CD4-positive, alpha-beta T cell treated with Interleukin-2 at 100 ng/mL for 4 hours (primary cell): Measurements from ENCODE around the gene ARHGEF37.
"Not testable (repeated sequence)": the region's sequence is repeated elsewhere in the genome, so short reads cannot be mapped to it uniquely, and the experiment has no call there.

ENCODE experiments used
- DNase-seq: peaks from one replicate; pipeline ENCODE4 v3.0.0-alpha.2; 2020; ENCODE audit warnings: low spot score

The ARHGEF37 gene

DNA sequence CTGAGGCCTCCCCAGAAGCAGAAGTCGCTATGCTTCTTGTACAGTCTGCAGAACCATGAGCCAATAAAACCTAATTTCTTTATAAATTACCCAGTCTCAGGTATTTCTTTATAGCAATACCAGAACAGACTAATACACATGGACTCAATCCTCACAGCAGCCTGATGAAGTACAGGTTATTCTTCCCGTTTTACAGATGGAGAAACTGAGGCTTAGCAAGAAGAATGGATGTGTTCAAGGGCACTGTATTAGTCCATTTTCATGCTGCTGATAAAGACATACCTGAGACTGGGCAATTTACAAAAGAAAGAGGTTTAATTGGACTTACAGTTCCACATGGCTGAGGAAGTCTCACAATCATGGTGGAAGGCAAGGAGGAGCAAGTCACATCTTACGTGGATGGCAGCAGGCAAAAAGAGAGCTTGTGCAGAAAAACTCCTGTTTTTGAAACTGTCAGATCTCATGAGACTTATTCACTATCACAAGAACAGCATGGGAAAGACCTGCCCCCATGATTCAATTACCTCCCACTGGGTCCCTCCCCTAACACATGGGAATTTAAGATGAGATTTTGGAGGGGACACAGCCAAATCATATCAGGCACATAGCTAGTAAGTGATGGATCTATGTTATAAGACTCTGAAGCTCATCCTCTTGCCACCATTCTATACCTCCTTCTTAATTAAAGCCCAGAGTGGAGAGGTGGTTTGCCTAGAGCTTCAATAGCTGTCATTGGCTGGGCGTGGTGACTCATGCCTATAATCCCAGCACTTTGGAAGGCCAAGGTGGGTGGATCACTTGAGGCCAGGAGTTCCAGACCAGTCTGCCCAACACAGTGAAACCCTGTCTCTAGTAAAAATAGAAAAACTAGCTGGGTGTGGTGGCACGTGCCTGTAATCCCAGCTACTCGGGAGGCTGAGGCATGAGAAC, 67.4 kb downstream of the ARHGEF37 start:
- not testable (repeated sequence) for DNase-seq

DNA sequence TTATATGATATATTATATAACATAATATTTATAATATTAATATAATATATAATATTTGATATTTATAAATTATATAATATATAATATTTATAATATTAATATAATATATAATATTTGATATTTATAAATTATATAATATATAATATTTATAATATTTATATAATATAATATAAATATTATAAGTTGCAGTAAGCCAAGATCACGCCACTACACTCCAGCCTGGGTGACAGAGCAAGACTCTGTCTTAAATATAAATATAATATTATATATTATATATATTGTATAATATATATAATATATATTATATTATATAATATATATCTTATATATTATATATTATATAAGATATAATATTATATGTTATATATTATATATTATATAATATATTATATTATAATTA, 68.4 kb downstream of the ARHGEF37 start:
- DNase-seq: not testable (repeated sequence)

DNA sequence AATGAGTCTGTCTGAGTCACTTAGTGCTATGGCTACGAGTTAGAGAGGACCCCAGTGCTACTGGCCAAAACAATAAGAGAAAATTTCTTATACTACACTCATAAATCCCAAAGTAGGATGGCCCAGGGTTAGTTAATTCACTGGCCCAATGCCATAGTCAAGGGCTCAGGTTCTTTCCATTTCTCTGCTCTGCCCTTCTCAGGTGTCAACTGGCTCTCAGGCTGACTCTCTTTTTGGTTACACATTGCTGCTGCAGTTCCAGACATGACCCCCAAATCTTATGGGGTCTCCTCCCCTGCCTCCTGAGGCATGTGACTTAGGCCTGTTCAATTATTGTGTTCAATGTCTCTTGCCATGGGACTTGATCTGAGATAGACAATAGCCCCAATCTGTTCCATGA, 70.4 kb downstream of the ARHGEF37 start:
- no peak for DNase-seq

DNA sequence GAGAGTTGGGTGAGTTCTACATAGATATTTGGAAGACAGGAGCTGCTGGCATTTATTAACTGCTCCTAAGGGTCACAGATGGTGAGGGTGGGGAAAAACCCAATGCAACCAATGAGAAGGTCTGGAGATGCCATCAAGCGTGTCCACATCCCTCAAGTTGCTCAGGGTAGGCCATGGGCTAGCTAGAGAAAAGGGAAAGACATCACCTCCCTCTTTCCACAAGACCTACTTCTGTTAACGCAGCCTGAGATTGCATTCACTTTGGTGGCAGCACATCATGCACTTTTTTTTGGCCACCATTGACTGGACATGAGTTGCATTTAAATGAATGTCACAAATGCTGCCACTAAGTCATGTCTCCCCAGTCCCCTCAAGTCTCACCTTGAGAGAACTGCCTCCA, 71.4 kb downstream of the ARHGEF37 start:
- no peak for DNase-seq

DNA sequence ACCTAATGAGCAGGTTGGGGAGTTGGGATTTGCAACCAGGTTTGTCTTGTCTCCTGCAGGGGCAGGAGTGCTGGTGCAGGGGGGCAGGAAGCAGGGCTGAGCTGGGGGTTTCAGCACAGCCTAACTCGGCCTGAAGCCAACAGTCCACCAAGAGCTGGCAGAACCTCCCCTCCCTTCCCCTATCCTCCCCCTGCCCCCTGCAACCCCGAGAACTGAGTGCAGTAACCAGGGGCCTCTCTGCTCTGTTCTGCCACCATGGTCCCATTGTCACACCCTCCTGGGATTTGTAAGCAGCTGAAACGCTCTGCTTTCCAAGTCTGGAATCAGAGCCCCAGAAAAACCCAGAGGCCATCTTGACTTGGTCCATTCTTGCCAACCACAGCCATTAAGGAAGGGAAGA, 72.9 kb downstream of the ARHGEF37 start:
- DNase-seq: no peak

DNA sequence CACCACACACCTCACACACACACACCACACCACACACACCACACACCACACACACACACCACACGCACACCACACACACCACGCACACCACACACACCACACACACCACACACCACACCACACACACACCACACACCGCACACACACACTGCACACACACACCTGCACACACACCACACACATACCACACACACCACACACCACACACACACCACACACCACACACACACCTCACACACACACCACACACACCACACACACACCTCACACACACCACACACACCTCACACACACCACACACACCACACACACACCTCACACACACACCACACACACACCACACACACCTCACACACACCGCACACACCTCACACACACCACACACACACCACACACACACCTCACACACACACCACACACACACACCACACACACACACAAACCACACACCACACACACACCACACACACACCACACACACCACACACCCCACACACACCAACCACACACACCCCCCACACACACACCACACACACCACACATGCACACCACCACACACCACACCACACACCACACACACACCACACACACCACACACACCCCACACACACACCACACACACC, 73.7 kb downstream of the ARHGEF37 start:
- DNase-seq: no peak

DNA sequence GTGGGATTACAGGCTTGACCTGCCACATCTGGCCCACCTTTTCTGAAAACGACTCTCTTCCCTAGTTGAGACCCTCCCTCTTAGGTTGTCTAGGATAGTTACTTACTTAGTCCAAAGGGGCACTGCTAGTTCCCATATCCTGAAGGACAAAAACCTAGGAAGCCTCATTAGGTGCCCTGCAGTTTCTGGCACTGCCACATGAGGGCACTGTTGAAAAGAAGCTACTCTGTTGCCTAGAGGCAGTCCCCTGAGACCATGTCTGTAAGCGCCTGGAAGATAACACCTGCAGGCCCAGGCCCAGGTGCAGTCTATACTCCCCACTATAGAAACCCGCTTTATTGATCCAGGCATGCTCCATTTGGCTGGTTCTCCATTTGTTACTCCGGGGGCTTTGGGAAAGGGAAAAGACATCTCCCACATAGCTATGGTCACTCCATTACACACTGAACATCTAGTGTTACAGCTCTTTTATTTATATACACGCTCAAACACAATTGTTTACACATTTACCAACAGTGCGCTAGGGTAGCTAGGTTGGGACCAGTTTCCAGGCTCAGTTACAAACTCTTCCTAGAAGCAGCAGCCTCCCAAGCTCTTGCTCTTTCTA, 75.4 kb downstream of the ARHGEF37 start:
- DNase-seq: no peak

DNA sequence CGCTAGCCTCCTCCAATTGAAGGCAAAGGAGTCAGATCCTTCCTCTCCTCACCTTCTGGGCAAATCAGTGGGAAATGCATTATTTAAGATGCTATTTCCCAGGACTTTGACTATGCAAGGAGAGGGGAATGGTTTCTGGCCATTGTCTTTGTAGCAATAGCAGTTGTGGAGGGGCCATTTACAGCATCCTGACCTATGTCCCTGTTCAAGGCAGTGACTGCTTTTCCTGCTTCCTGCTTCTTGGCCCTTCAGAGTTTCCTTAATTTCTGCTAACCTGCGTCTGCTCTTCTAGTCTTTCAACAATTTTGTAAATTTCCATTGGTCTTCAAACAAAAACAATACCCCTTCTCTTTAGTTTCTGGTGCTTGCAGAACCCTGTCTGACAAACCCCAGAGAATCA, 76.0 kb downstream of the ARHGEF37 start:
- DNase-seq: no peak

DNA sequence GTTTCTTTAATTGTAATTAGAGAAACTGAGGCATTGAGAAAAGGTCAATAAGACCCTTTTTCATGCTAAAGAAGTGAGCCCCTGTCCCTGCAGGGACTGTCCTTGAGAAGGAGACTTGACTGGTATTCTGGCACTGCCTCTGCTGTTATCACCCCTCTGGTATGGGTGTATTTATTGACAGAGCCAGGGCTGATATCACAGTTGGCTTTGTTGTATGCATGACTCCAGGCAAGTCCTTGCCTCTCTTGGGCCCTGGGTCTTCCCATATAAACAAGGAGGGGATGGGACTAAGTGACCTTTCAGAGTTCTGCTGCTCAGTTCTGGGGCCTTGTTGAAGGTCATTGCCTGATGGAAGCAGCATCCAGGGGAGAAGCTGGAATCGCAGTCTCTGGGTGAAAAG, 77.0 kb downstream of the ARHGEF37 start:
- no peak for DNase-seq

DNA sequence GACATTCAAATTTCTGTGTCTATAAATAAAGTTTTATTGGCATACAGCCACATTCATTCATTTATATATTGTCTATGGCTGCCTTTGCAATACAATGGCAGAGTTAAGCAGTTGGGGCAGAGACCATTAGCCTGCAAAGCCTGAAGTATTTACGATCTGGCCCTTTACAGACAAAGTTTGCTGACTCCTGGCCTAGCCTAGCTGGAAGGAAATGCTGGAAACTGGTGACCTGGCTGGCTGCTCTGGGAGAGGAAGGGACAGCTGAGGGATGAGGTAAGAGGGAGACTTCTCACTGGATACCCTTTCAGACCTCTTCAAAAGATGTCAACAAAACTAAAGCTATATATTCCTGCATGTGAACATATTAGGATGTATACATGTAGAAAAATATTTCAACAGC, 82.8 kb downstream of the ARHGEF37 start:
- no peak for DNase-seq

DNA sequence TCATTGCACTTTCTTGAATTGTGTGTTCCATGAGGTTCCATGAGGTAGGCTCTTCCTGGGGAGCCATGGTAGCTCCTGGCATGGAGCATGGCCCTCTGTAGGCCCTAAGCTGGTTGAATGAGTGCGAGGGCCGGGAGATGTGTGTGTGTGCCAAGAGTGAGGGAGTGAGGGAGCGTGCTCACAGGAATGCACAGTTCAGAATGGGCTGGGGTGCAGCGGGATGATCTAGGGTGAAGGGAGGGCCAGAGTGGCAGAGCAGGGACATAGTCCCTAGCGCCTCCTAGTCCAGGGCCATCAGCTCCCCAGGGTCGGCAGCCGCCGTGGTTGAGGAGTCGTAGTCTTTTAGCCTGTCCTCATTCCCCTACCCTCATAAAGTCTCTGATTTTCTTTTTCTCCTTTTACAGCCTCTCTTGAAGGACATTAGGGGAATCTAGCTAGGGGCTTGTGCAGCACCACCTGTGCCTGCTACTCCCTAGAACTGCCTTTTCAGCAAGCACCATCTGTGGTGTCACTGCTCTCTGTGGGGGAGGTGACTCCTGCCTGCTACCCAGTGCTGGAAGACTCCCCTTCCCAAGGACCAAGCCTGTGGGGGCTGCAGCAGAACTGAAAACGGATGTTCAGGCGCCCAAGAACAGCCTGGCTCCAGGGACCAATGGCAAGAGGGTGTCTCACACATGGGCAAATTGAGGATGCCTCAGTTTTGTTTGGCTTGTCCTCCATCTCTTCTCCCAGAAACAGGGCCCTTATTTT, 83.5 kb downstream of the ARHGEF37 start:
- no peak for DNase-seq

DNA sequence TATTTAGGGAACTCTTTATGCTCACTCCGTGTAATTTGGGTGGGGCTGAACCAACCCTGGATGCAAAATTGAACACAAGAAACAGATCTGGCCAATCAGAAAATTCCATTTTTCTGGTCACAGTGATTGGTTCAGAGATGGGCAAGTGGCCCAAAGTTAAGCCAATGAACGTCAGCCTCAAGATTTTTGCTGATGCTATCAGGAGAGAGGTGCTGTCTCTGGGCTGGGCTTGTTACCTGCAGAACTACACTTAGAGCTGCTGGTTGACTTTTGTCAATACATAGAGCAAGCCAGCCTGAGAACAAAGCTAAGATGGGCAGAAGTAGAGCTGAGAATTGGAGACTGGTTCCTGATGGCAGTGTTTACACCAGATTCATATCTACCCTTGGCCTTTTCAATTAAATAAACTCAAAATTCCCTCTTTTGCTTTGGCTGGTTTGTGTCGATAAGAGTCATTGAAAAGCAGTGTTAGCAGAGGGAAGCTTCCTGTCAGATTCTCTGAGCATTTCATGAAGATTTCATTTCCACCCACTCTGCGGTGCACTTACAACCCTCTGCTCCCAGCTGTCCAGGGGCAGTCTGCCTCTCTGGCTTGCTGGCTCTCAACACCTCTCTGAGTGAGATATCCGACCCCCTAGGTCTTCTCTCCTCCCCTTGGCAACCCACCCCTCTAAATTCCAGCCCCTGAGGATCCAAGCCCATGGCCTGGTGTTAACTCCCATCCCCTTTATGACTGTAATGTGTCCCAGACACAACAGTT, 84.3 kb downstream of the ARHGEF37 start:
- DNase-seq: no peak

DNA sequence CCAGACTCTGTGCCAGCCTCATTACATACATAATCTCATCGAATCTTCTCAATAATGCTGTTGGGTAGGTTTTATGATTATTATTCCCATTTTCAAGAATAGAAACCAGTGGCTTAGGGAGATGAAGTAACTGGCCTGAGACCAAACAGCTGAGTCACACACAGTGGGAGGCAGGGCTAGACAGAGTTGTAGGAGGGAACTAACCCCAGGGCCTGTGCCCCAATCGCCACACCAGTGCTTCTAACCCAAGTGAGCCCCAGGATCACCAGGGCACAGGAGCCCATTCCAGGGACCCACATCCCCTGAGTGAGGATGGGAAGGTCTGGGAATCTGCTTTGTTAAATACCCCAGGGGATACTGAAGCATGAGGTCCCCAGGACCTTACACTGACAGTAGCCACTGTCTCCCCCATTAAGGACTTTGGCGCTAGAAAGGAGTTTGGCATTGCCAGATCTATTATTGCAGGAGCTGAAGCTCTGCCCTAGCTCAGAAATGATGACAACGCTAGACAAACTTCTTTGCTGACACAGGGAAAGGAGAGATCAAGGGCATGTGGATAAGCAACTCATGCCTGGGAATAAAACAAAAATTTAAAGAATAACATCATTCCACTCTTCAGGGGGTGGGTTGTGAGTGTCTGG, 85.0 kb downstream of the ARHGEF37 start:
- DNase-seq: no peak

DNA sequence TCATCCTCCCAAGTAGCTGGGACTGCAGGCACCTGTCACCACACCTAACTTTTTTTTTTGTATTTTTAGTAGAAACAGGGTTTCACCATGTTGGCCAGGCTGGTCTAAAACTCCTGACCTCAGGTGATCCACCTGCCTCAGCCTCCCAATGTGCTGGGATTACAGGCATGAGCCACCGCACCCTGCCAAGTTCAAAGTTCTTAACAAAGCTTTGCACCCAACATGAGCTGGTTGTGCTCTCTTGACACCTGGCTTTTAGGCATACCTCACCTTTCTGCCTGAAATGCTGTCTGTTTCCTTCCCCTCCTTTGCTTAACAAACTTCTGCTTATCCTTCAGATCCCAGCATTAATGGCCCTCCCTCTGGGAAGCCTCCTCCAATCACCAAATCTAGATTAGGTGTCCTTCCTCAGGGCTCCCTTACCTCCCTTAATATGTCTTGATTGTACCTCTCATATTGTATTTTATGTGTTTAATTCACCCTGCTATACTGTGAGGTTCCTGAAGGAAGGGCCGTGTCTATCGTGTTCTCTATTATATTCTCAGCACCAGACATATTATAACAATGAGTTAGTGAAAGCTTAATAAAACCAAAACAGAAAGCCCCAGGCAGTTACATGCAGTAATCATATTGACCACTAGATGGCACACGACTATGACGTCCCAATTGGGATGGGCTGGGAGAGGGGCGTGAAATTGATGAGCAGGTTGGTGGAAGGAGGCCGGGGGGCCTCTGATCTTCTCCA, 86.0 kb downstream of the ARHGEF37 start:
- DNase-seq: peak; percentile 26

DNA sequence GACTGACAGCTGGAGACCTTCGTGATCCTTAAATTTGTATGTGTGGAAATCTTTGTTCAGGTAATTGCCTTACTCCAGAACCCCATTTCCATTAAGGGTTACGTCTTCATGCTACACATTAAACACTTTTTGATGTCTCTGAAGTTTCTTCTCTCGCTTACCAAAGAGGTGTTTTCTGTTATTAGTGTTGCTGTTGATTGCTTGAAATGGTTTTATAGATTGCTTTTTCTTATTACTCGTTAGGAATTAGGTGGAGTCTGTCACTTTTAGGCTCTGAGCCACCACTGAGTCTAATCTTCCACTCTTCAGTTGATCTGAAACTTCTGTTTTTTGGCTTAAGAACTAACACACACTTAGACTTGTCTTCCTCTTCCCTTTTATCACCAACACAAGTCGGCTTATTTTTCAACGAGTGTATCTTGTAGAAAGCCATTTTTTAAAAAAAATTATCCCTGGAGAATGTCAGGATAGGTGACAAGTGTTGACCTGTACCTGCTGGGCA, 86.6 kb downstream of the ARHGEF37 start:
- no peak for DNase-seq

DNA sequence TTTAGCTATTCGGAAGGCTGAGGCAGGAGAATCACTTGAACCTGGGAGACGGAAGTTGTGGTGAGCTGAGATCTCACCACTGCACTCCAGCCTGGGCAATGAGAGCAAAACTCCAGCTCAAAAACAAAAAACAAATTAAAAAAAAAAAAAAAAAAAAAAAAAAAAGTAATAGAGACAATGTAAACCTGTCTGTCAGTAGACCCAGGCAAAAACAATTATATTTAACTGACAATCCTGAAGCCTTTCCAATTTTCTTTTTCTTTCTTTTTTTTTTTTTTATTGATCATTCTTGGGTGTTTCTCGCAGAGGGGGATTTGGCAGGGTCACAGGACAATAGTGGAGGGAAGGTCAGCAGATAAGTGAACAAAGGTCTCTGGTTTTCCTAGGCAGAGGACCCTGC, 88.0 kb downstream of the ARHGEF37 start:
- DNase-seq: not testable (repeated sequence)

DNA sequence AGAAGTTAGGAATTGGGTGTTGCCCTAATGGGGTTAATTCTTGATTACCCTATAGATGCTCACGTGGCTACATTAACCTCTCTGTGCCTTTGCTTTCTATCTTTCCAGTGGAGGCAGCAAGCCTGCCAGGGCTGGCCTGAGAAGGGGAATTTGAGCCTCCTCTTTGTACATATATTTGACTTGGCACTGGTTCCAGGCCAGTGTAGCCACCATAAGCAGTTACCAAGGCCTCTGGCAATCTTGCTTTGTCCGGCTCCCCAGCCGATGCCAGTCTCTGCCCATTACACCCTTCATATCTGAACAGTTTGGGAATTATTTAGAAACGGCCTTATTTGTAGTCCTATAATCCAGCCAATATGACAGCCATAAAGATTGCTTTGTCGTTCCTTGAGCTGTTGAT, 90.2 kb downstream of the ARHGEF37 start:
- DNase-seq: no peak

DNA sequence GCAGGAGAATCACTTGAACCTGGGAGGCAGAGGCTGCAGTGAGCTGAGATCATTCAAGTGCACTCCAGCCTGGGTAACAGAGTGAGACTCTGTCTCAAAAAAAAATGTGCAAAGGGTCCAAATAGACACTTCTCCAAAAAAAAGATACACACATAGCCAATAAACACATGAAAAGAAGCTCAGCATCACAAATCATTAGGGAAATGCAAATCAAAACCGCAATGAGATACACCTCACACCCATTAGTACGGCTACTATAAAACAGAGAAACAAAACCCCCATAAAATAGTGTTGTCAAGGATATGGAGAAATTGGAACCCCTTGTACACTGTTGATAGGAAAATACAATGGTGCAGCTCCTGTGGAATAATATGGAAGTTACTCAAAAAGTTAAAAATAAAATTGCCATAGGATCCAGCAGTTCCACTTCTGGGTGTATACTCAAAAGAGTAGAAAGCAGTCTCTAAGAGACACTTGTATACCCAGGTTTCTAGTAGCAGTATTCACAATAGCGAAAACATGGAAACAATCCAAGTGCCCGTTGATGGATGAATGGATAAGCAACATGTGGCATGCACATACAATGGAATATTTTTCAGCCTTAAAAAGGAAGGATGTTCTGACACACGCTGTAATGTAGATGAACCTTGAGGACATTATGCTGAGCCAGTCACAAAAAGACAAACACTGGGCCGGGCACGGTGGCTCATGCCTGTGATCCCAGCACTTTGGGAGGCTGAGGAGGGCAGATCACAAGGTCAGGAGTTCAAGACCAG, 91.6 kb downstream of the ARHGEF37 start:
- DNase-seq: no peak

DNA sequence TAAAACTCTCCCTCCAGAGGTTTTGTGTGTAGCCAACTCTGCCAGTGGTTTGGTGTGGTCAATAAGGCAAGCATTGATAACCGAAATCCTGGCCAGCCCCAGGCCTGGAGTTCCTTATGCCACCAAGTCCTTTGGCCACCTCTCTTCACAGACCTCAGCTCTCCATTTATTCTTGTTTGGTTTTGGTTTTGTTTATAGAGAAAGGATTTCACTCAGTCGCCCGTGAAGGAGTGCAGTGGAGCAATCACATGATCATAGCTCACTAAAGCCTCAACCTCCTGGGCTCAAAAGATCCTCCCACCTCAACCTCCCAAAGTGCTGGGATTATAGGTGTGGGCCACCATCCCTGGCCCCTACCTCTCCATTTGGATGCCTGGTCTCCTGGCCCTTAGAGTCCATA, 93.4 kb downstream of the ARHGEF37 start:
- DNase-seq: no peak
